Measurements from ENCODE around the gene ABL1.
A peak's percentile ranks its signal among the peaks of the same experiment; 100 is the strongest.

ABL1 gene

GRCh38 chr9:130849356-130849755 is 14.3 kb downstream of the ABL1 start:
- DNase-seq (ENCODE audit: low spot score): no peak

DNA sequence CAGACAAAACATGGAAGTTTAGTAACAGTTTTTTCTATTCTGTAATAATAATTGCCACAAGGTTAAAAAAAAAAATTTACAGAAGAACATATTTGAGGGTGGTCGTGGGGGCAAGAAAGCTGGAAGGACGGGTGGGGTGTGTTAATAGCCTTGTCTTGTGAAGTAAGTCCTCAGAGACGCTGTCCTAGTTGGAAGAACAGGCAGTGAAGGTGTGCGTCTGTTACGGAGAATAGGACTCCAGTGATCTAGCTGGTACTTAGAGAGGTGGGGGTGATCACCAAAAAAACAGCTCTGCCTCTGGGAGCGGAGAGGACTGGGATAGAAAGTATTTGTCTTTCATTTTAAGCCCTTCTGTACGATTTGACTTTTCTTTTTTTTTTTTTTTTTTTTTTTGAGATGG is 17.7 kb downstream of the ABL1 start:
- no peak for DNase-seq (ENCODE audit: low spot score)

DNA sequence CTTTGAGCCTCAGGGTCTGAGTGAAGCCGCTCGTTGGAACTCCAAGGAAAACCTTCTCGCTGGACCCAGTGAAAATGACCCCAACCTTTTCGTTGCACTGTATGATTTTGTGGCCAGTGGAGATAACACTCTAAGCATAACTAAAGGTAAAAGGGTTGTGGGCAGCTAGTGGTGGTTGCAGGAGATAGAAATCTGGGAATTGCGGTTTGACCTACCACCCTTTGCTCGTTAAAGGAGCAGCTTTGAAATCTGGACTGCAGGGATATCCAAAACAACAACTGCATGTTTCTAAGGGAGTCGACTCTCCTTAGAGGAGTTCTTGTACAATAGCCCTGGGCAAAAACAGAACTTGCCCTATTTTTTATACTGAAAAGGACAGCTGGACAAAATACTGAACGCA is 19.0 kb downstream of the ABL1 start:
- DNase-seq (ENCODE audit: low spot score): no peak

- DNase-seq (ENCODE audit: low spot score): no peak
Measured at GRCh38 chr9:130854835-130855234, 19.8 kb downstream of the ABL1 start.

DNA sequence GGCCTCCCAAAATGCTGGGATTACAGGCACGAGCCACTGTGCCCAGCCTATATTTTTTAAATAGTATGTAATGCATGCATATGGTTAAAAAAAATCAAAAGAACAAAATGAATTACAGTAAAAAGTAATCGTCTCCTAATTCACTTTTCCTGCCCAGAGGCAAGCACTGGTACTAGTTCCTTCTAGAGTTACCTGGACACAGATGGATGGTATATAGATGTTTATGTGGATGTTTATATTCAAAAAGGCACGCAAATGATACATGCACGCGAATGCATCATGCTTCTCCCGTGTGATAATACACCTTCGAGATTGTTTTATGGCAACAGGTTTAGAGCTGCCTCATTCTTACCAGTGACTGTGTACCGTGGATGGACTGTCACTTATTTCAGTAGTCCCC is 21.4 kb downstream of the ABL1 start:
- no peak for DNase-seq (ENCODE audit: low spot score)

GRCh38 chr9:130857864-130858738 is 23.0 kb downstream of the ABL1 start:
- no peak for DNase-seq (ENCODE audit: low spot score)

- no peak for DNase-seq (ENCODE audit: low spot score)
Measured at GRCh38 chr9:130858739-130859705, 24.0 kb downstream of the ABL1 start.

DNA sequence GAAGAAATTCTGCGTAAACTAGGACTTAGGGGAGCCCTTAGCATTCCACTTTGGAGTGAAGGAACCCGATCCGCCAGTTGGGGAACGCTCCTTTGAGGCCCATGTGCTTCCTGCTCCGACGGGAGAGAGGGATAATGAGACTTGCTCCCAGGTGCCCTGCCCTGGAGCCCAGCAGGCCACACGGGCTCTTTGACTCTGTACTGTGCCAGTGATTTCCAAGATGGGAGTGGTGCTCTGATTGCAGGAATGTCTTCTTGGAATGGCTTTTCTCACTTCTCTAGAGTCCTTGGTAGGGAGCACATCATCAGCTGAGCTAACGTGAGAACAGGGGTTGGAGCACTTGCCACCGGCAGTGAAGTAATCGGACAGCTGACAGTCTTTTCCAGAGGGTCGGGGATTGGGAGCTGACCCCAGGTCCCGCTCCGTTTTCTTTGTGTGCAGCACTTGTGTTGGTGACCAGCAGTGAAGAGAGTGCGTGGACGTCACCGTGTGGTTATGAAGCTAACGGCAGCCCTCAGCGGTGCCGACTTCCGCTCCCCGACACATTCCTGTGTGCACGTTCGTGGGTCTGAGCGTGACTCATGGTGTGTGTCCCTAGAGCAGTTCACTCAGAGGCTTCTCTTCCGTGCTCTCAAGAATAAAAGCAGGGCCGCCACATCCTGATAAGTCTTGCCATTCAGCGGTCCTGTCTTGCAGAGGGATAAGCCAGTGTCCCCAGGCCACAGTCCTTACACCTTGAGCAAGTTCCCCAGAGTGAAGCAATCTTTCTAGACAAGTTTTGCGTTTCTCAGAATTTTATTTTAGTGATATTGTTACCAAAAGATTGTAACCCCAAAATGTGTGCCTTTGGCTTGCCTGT is 25.6 kb downstream of the ABL1 start:
- no peak for DNase-seq (ENCODE audit: low spot score)

GRCh38 chr9:130861372-130862180 is 26.5 kb downstream of the ABL1 start:
- DNase-seq (ENCODE audit: low spot score): no peak

DNA sequence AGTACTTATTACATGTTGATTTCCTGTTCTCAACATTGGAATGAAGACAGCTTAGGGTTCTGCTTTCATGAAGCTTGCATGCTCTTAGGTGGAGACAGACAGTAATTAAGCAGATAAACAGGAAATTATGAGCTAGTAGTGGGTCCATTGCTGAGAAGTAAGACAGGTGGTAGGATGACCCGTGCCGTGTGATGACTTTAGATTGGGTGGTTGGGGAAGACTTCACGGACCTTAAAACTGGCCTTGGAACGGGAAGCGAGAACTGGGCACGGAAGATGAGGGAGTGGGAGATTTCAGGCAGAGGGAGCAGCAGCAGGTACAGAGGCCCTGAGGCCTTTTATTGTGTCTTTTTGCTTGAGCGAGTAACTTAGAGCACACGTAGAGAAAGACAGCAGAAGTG is 27.2 kb downstream of the ABL1 start:
- DNase-seq (ENCODE audit: low spot score): no peak

DNA sequence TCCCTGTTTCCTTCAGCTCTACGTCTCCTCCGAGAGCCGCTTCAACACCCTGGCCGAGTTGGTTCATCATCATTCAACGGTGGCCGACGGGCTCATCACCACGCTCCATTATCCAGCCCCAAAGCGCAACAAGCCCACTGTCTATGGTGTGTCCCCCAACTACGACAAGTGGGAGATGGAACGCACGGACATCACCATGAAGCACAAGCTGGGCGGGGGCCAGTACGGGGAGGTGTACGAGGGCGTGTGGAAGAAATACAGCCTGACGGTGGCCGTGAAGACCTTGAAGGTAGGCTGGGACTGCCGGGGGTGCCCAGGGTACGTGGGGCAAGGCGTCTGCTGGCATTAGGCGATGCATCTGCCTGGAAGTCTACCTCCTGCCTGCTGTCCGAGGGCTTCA is 27.7 kb downstream of the ABL1 start:
- DNase-seq (ENCODE audit: low spot score): no peak

DNA sequence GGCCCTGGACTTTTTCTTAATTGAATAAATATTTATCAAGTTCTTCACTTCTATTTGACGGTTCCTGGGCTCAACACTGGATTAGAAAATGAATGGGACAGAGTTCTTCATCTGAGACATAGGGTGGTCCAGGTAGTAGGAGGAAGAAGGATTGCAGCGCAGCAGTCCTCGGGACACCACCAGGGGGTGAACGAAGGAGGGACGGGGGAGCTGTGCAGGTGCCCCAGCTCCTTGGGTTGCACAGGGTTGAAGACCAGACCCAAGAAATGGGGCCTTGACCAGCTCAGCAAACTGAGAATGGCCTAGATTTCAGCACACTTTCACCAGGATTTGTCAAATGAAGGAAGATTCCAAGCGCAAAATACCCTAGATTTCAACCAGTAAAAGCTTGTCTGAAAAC is 29.5 kb downstream of the ABL1 start:
- DNase-seq (ENCODE audit: low spot score): no peak

- no peak for DNase-seq (ENCODE audit: low spot score)
Measured at GRCh38 chr9:130865921-130866320, 30.9 kb downstream of the ABL1 start.

- DNase-seq (ENCODE audit: low spot score): peak; percentile 77
Measured at GRCh38 chr9:130866474-130866965, 31.5 kb downstream of the ABL1 start.

DNA sequence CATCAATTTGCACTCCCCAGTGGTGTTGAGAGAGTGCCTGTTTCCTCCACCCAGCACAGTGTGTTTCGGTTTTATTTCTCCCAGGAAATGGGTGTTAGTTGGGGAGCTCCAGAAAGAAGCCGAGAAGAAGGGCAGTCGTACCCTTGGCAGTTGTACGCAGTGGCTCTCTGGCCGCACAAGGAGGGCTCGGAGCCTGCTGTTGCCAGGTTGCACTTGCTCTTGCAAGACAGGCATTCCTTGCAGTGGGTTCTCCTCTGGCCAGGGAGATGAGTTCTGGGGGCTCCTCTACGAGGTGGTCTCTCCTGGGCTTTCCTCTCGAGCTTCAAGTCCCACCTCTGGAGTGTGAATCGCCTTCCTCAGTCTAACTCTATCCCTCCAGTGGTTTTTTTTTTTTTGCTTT is 32.5 kb downstream of the ABL1 start:
- no peak for DNase-seq (ENCODE audit: low spot score)

DNA sequence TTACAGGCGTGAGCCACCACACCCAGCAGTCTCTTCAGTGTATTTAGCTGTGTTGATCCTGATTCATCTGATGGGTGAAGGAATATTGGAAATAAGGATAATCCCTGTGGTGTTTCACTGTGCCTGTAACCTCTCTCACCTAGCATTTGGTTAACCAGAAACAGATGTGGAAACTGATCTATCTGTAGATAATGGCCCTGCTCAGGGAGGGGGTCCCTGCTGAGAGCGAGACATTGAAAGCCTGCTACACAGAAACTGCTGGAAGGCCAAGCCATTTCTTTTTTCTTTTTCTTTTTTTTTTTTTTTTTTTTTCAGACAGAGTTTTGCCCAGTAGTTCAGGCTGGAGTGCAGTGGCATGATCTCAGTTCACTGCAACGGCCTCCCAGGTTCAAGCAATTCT is 33.2 kb downstream of the ABL1 start:
- DNase-seq (ENCODE audit: low spot score): no peak

DNA sequence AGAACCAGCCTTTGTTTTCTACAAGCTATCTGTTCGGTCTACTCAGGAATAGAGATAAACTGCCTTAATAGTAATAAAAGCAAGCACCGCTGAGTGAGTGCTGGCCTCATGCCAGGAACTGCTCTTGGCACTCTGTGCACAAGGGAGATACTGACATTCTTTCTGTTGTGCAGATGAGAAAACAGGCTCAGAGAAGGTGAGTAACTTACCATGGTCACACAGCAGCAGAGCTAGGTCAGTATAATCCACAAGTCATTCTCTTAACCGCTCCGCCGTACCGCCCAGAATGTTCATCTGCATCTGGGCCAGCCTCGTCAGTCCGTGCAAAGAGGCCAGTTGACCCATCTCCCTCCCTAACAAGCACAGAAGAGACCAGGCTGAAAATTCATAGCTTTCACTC is 34.2 kb downstream of the ABL1 start:
- DNase-seq (ENCODE audit: low spot score): peak; percentile 52

GRCh38 chr9:130870491-130871381 is 35.7 kb downstream of the ABL1 start:
- no peak for DNase-seq (ENCODE audit: low spot score)

DNA sequence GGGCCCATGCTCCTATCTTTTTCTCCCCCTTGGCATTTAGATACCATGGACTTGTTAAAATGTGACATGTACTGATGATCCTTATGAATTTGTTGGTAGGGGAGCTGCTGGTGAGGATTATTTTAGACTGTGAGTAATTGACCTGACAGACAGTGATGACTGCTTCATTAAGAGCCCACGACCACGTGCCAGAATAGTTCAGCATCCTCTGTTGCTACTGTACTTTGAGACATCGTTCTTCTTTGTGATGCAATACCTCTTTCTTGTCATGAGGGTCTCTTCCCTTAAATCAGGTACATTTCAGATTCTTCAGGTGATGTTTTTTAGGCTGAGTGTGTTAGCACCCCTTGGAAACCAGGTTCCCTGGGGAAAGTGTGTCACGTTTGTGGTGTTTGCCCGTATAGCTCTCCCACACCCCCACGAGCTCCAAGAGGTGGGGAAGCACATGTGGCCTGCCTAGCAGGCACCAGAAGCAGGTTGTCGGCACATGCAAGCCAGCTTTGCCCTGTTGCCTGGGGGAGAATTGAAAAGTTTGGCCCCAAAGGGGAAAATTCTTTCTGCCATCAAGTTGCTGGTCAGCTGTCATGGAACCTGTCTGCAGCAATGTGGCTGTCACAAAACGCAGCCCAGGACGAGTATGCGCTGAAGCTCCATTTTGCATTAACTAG is 36.5 kb downstream of the ABL1 start:
- DNase-seq (ENCODE audit: low spot score): no peak

All from hematopoietic multipotent progenitor cell treated with erythropoietin and hydrocortisone succinate and interleukin-3 and kit ligand, for 15 days (in vitro differentiated cells).